GM12878 (cell line): ENCODE data around the gene ISM1. TPM values are rescaled to one million over a fixed set of nuclear protein-coding genes. Genes with fewer than 3 reads are reported as not detected.

Source experiments
- ATAC-seq: fragments of 200-7000 bp; cut with Tn5 transposase; 3 replicates; pipeline ENCODE4 v1.9.1; 2020; ENCODE audit warnings: mild to moderate bottlenecking, moderate library complexity
- BruUV-seq: library from RNA; stranded (reverse); fragments of 400-500 nt; replicated peaks from 2 replicates; lab custom pipeline; 2021; lab: Mats Ljungman, UMichigan
- CTCF ChIA-PET: fragments of 300-600 bp; sonication (Branson Sonifier 250); formaldehyde crosslinking; extraction: SDS; loops from one replicate; lab custom pipeline; 2021; ENCODE audit warnings: inconsistent platforms; lab: Yijun Ruan, JAX
- POLR2A ChIA-PET: fragments of 350-600 bp; formaldehyde crosslinking; extraction: SDS; loops from one replicate; lab custom pipeline; 2021; ENCODE audit warnings: inconsistent platforms; lab: Charles Lee
- RAD21 ChIA-PET: fragments of 300-600 bp; sonication (Branson Sonifier 250); formaldehyde crosslinking; loops from one replicate; lab custom pipeline; 2023; ENCODE audit warnings: antibody characterized with exemption; ENCODE audit not compliant: unreplicated experiment; lab: Charles Lee
- SMC1A ChIA-PET: fragments of 300-600 bp; sonication (Branson Sonifier 250); formaldehyde crosslinking; loops from one replicate; lab custom pipeline; 2023; ENCODE audit not compliant: unreplicated experiment, uncharacterized antibody; lab: Charles Lee
- DNase-seq: peaks from one replicate; pipeline ENCODE4 v3.0.0-alpha.2; 2011; ENCODE audit warnings: low read depth, low spot score
- FAIRE-seq: peaks from 3 replicates; lab custom pipeline; 2011; peaks lifted over from hg19 to GRCh38; lab: Jason Lieb, UNC
- H2AFZ ChIP-seq: 2 replicates; pipeline ENCODE4 v1.6.0; 2011; ENCODE audit warnings: low read depth, low read length, control low read depth; ENCODE audit not compliant: control insufficient read depth
- H3K27ac ChIP-seq: 2 replicates; pipeline ENCODE4 v1.5.1; 2011; ENCODE audit warnings: control low read depth; ENCODE audit not compliant: control insufficient read depth, insufficient read depth
- H3K27me3 ChIP-seq, 2 experiments: replicated peaks in 1 of 2; 2 replicates each; pipeline versions ENCODE4 v1.6.0 to v1.6.1; 2011; ENCODE audit warnings: low read length in 1 of 2; ENCODE audit not compliant: control insufficient read depth in 2 of 2, insufficient read depth in 2 of 2
- H3K36me3 ChIP-seq, 2 experiments: 2 replicates each; pipeline ENCODE4 v1.5.1; 2011; ENCODE audit warnings: low read length in 1 of 2; ENCODE audit not compliant: control insufficient read depth in 2 of 2, insufficient read depth in 2 of 2
- H3K4me1 ChIP-seq: 2 replicates; pipeline ENCODE4 v1.6.1; 2011; ENCODE audit warnings: mild to moderate bottlenecking, low read length, moderate library complexity, mixed read lengths; ENCODE audit not compliant: control insufficient read depth, insufficient read depth
- H3K4me2 ChIP-seq: 2 replicates; pipeline ENCODE4 v1.6.0; 2011; ENCODE audit warnings: control low read depth; ENCODE audit not compliant: control insufficient read depth, insufficient read depth
- H3K4me3 ChIP-seq: fragments of 200-600 bp; sonication (generic); 2 replicates; pipeline ENCODE4 v1.5.1; 2016
- H3K79me2 ChIP-seq: 2 replicates; pipeline ENCODE4 v1.6.0; 2011; ENCODE audit warnings: low read length; ENCODE audit not compliant: control insufficient read depth, insufficient read depth
- H3K9ac ChIP-seq: 2 replicates; pipeline ENCODE4 v1.8.0; 2011; ENCODE audit warnings: low read length, control low read depth, mixed read lengths; ENCODE audit not compliant: control insufficient read depth, insufficient read depth
- H3K9me3 ChIP-seq: replicated peaks from 3 replicates; pipeline ENCODE4 v1.5.1; 2011; ENCODE audit warnings: mild to moderate bottlenecking, low read length; ENCODE audit not compliant: control insufficient read depth, insufficient read depth
- H4K20me1 ChIP-seq: 2 replicates; pipeline ENCODE4 v1.6.0; 2011; ENCODE audit not compliant: control insufficient read depth, insufficient read depth
- CBX5 ChIP-seq: sonication (generic); IDR thresholded peaks from 2 replicates; pipeline ENCODE4 v1.6.1; 2016; ENCODE audit warnings: low read depth, moderate library complexity, mild to moderate bottlenecking, inconsistent platforms
- EED ChIP-seq: sonication (generic); IDR thresholded peaks from 2 replicates; pipeline ENCODE4 v1.6.1; 2016; ENCODE audit warnings: antibody characterized with exemption, low read depth
- ESRRA ChIP-seq: IDR thresholded peaks from 2 replicates; pipeline ENCODE4 v1.6.1; 2012; ENCODE audit warnings: mild to moderate bottlenecking, low read length, improper control_type of control experiment
- MXI1 ChIP-seq: fragments of 150-350 bp; IDR thresholded peaks from 2 replicates; pipeline ENCODE4 v1.6.1; 2011; ENCODE audit warnings: low read depth, mild to moderate bottlenecking, inconsistent platforms, low read length, improper control_type of control experiment
- PAX5 ChIP-seq: IDR thresholded peaks from 2 replicates; pipeline ENCODE4 v1.6.1; 2011; ENCODE audit warnings: low read depth, low read length, borderline replicate concordance
- SMARCA5 ChIP-seq: fragments of 450-650 bp; IDR thresholded peaks from 2 replicates; pipeline ENCODE4 v1.6.1; 2017; ENCODE audit warnings: mild to moderate bottlenecking
- SMC3 ChIP-seq: IDR thresholded peaks from 2 replicates; pipeline ENCODE4 v1.6.1; 2011; ENCODE audit warnings: low read length, improper control_type of control experiment, borderline replicate concordance
- WGBS: methylation state at CpG from one replicate; pipeline ENCODE4 v1.1.6; 2016; ENCODE audit warnings: low lambda C conversion rate; ENCODE audit not compliant: insufficient replicate concordance, insufficient coverage; ENCODE audit errors: missing lambda C conversion rate; 5-methylcytosine and 5-hydroxymethylcytosine counted together
- in situ Hi-C: fragments of 300-500 bp; cut with MboI; formaldehyde crosslinking; loops from 9 replicates; pipeline ENCODE4 v1.14.3; 2018; ENCODE audit warnings: mixed read lengths
- intact Hi-C: fragments of 100-400 bp; cut with micrococcal nuclease; formaldehyde crosslinking; loops from one replicate; pipeline ENCODE4 v1.14.2; 2022; ENCODE audit not compliant: unreplicated experiment
- polyA plus RNA-seq, 11 experiments: library from polyadenylated mRNA; depleted of rRNA in 4 of 11; unstranded in 6 of 11; stranded (reverse) in 5 of 11; fragments of >200 nt; fragmentation: Nextera tagmentation in 4 of 11; fragmentation: Illumina TruSeq in 1 of 11; extraction: Ambion mirVana in 4 of 11; extraction: Trizol in 1 of 11; gene quantifications; 1 replicate in 1 of 11; 2 replicates in 10 of 11; pipeline versions ENCODE4 v1.2.1 to v1.2.3, GENCODE V29; 2011 to 2016; ENCODE audit warnings: inconsistent platforms in 2 of 11, missing spikeins in 2 of 11, low read depth in 1 of 11
- total RNA-seq, 4 experiments: library from RNA; depleted of rRNA in 3 of 4; stranded (reverse); fragments of >200 nt in 3 of 4; fragmentation: Illumina TruSeq in 1 of 4; extraction: Trizol in 1 of 4; gene quantifications; 2 replicates each; pipeline versions ENCODE4 v1.2.1 to v1.2.3, GENCODE V29; 2013 to 2021
- TF ChIP-seq, protein P1 (sequence below): IDR thresholded peaks from 2 replicates; pipeline ENCODE4 v1.6.1; 2012; ENCODE audit warnings: improper control_type of control experiment, low read depth, low read length; ENCODE audit not compliant: insufficient replicate concordance
- TF ChIP-seq, protein P2 (sequence below): fragments of 450-650 bp; IDR thresholded peaks from 2 replicates; pipeline ENCODE4 v1.6.1; 2016; ENCODE audit warnings: mild to moderate bottlenecking

ISM1 gene
- total and polyA plus RNA-seq, 10 of the 15 experiments (the other 5 are each of a cell fraction or from before 2014, with no cell fraction given) = 0.01 to 0.03 TPM; not detected in 8

GRCh38 chr20:13292201-13292885 is 71.3 kb downstream of the ISM1 start:
- POLR2A ChIA-PET = interaction anchor here (0.7 kb wide), 1 partner anchor 260 kb away, joined by 3 read pairs; no protein-coding TSS in a partner anchor
- SMC1A ChIA-PET = interaction anchor here (0.6 to 3.8 kb wide), 4 partner anchors 10 to 254 kb away, joined by 3 to 21 read pairs (median 5); no protein-coding TSS in a partner anchor
- CTCF ChIA-PET = interaction anchor here (1.5 kb wide), 1 partner anchor 10 kb away, joined by 10 read pairs; no protein-coding TSS in a partner anchor
- H3K9ac ChIP-seq = no peak overlapping the region
- RAD21 ChIA-PET = no interaction called here
- in situ Hi-C loops = loop anchor here (10.0 kb wide), 2 partner anchors 178 to 368 kb away; no protein-coding TSS in a partner anchor
- H3K36me3 ChIP-seq = no peaks in the 10 kb centered on the region
- no peak for DNase-seq
- H3K4me2 ChIP-seq = no peak overlapping the region
- H4K20me1 ChIP-seq = no peaks in the 10 kb centered on the region
- H3K79me2 ChIP-seq = no peaks in the 10 kb centered on the region
- no peak overlapping the region for H3K4me3 ChIP-seq
- intact Hi-C loops = no loop called here
- ATAC-seq = no peak
- FAIRE-seq = no peak
- WGBS = 54% methylated on average over 11 of the region's 11 CpGs
- H3K27me3 ChIP-seq = no peaks in the 10 kb centered on the region; a peak in 1 of 4 replicates
- H3K9me3 ChIP-seq = no peaks in the 10 kb centered on the region
- H3K27ac ChIP-seq = no peak overlapping the region
- BruUV-seq = no TSS peak
- H3K4me1 ChIP-seq = no peaks in the 10 kb centered on the region
- no peak for TF ChIP-seq ESRRA
- TF ChIP-seq PAX5 = no peak
- TF ChIP-seq SMARCA5 = no peak
- no peak overlapping the region for H2AFZ ChIP-seq

DNA sequence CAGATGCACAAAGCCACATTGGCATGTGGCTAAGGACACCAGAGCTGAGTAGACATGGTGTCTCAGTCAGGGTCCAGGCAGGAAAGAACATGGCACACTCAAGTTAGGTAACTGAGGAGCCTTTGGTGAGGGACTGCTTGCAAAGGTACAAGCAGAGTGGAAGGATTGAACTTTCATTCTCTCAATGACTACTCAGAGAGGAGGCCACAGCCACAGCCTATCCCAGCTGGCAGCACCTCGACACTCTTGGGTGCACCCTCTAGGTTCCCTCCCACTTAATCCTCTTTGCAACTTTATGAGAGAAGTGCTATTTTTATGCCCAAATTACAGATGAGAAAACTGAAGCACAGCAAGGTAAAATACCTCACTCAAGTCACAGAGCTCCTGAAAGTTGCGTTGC is 73.4 kb downstream of the ISM1 start:
- Histone ChIP-seq H3K4me1 (no peaks in the 10 kb centered on the region), H3K9ac (no peak overlapping the region), H3K27me3 (no peaks in the 10 kb centered on the region; a peak in 1 of 4 replicates), H3K79me2 (no peaks in the 10 kb centered on the region), H3K9me3 (no peaks in the 10 kb centered on the region), H3K4me3 (no peak overlapping the region), H3K27ac (no peak overlapping the region), H4K20me1 (no peaks in the 10 kb centered on the region), H3K36me3 (no peaks in the 10 kb centered on the region), H2AFZ (no peak overlapping the region), H3K4me2 (no peak overlapping the region)
- ATAC-seq (peak; percentile 54), FAIRE-seq (no peak), DNase-seq (no peak)
- RAD21 ChIA-PET = interaction anchor here (1.9 to 2.4 kb wide), 2 partner anchors 9 to 252 kb away, joined by 4 to 6 read pairs; no protein-coding TSS in a partner anchor
- WGBS = 19% methylated on average over 2 of the region's 2 CpGs
- SMC1A ChIA-PET = interaction anchor here (0.6 to 0.9 kb wide), 2 partner anchors 30 to 167 kb away, joined by 3 to 4 read pairs; no protein-coding TSS in a partner anchor
- POLR2A ChIA-PET = interaction anchor here (0.8 kb wide), 1 partner anchor 9 kb away, joined by 3 read pairs; no protein-coding TSS in a partner anchor
- no TSS peak for BruUV-seq
- intact Hi-C loops (no loop called here), in situ Hi-C loops (loop anchor here (10.0 kb wide), 2 partner anchors 180 to 370 kb away; no protein-coding TSS in a partner anchor)
- CTCF ChIA-PET = interaction anchor here (0.8 to 1.1 kb wide), 3 partner anchors 18 to 59 kb away, joined by 3 to 4 read pairs (median 3); no protein-coding TSS in a partner anchor
- TF ChIP-seq SMC3 (no peak), MXI1 (no peak), CBX5 (no peak), EED (no peak)
- TF ChIP-seq, protein P1, sequence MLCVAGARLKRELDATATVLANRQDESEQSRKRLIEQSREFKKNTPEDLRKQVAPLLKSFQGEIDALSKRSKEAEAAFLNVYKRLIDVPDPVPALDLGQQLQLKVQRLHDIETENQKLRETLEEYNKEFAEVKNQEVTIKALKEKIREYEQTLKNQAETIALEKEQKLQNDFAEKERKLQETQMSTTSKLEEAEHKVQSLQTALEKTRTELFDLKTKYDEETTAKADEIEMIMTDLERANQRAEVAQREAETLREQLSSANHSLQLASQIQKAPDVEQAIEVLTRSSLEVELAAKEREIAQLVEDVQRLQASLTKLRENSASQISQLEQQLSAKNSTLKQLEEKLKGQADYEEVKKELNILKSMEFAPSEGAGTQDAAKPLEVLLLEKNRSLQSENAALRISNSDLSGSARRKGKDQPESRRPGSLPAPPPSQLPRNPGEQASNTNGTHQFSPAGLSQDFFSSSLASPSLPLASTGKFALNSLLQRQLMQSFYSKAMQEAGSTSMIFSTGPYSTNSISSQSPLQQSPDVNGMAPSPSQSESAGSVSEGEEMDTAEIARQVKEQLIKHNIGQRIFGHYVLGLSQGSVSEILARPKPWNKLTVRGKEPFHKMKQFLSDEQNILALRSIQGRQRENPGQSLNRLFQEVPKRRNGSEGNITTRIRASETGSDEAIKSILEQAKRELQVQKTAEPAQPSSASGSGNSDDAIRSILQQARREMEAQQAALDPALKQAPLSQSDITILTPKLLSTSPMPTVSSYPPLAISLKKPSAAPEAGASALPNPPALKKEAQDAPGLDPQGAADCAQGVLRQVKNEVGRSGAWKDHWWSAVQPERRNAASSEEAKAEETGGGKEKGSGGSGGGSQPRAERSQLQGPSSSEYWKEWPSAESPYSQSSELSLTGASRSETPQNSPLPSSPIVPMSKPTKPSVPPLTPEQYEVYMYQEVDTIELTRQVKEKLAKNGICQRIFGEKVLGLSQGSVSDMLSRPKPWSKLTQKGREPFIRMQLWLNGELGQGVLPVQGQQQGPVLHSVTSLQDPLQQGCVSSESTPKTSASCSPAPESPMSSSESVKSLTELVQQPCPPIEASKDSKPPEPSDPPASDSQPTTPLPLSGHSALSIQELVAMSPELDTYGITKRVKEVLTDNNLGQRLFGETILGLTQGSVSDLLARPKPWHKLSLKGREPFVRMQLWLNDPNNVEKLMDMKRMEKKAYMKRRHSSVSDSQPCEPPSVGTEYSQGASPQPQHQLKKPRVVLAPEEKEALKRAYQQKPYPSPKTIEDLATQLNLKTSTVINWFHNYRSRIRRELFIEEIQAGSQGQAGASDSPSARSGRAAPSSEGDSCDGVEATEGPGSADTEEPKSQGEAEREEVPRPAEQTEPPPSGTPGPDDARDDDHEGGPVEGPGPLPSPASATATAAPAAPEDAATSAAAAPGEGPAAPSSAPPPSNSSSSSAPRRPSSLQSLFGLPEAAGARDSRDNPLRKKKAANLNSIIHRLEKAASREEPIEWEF = no peak
- TF ChIP-seq, protein P2, sequence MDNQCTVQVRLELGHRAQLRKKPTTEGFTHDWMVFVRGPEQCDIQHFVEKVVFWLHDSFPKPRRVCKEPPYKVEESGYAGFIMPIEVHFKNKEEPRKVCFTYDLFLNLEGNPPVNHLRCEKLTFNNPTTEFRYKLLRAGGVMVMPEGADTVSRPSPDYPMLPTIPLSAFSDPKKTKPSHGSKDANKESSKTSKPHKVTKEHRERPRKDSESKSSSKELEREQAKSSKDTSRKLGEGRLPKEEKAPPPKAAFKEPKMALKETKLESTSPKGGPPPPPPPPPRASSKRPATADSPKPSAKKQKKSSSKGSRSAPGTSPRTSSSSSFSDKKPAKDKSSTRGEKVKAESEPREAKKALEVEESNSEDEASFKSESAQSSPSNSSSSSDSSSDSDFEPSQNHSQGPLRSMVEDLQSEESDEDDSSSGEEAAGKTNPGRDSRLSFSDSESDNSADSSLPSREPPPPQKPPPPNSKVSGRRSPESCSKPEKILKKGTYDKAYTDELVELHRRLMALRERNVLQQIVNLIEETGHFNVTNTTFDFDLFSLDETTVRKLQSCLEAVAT = no peak
